PC-3 (cell line): Measurements from ENCODE around the gene RFTN1.

Experiments
- EZH2 ChIP-seq: fragments of 300-600 bp; sonication (generic); IDR thresholded peaks from one replicate; pipeline ENCODE4 v1.6.1; 2017; ENCODE audit warnings: antibody characterized with exemption, mild to moderate bottlenecking, low read length; ENCODE audit not compliant: unreplicated experiment
- TF ChIP-seq, protein P1 (sequence below): fragments of 300-600 bp; sonication (generic); conservative IDR thresholded peaks from 2 replicates; pipeline ENCODE4 v1.5.1; 2017; ENCODE audit warnings: antibody characterized with exemption, low read depth, mild to moderate bottlenecking, low read length

- TF ChIP-seq, protein P1, sequence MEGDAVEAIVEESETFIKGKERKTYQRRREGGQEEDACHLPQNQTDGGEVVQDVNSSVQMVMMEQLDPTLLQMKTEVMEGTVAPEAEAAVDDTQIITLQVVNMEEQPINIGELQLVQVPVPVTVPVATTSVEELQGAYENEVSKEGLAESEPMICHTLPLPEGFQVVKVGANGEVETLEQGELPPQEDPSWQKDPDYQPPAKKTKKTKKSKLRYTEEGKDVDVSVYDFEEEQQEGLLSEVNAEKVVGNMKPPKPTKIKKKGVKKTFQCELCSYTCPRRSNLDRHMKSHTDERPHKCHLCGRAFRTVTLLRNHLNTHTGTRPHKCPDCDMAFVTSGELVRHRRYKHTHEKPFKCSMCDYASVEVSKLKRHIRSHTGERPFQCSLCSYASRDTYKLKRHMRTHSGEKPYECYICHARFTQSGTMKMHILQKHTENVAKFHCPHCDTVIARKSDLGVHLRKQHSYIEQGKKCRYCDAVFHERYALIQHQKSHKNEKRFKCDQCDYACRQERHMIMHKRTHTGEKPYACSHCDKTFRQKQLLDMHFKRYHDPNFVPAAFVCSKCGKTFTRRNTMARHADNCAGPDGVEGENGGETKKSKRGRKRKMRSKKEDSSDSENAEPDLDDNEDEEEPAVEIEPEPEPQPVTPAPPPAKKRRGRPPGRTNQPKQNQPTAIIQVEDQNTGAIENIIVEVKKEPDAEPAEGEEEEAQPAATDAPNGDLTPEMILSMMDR: peak; percentile 95
- TF ChIP-seq EZH2: no peak
These were observed 37.3 kb upstream of the RFTN1 start for GRCh38 chr3:16550676-16551341.
